ENCODE results near the gene PDE4D.

- no peak for TF ChIP-seq CTCF (conservative IDR thresholded peaks at IDR 0.05; ENCODE audit: low read depth, low read length)
- TF ChIP-seq EZH2 (IDR thresholded peaks at IDR 0.05; ENCODE audit: borderline replicate concordance, low read depth, low read length, poor library complexity, severe bottlenecking) = no peak
Measured at GRCh38 chr5:59086024-59086423, 807.5 kb downstream of the PDE4D start.
